IMR-90 (cell line): ENCODE data around the gene PLXNB1. TPM values are rescaled to one million over a fixed set of nuclear protein-coding genes. Genes with fewer than 3 reads are reported as not detected.

Experiments
- ATAC-seq: fragments of 200-7000 bp; cut with Tn5 transposase; 2 replicates; pipeline ENCODE4 v1.9.1; 2020; ENCODE audit warnings: low read depth, mild to moderate bottlenecking, moderate library complexity
- BruUV-seq: library from RNA; stranded (reverse); fragments of 400-500 nt; replicated peaks from 2 replicates; lab custom pipeline; 2021; lab: Mats Ljungman, UMichigan
- CTCF ChIA-PET: fragments of 300-600 bp; formaldehyde crosslinking; extraction: SDS; loops from one replicate; lab custom pipeline; 2021; ENCODE audit warnings: antibody characterized with exemption; lab: Yijun Ruan, JAX
- POLR2A ChIA-PET: fragments of 300-600 bp; sonication (Branson Sonifier 250); formaldehyde crosslinking; loops from one replicate; lab custom pipeline; 2022; ENCODE audit warnings: antibody characterized with exemption; ENCODE audit not compliant: unreplicated experiment; lab: Charles Lee
- DNase-seq: peaks from one replicate; pipeline ENCODE4 v3.0.0; 2013
- H2AFZ ChIP-seq: replicated peaks from 2 replicates; pipeline ENCODE3; 2013; ENCODE audit warnings: low read length, mild to moderate bottlenecking; ENCODE audit not compliant: poor library complexity
- H2AK5ac ChIP-seq: 2 replicates; pipeline ENCODE4 v1.6.1; 2013; ENCODE audit warnings: low read depth, low read length, inconsistent platforms
- H2AK9ac ChIP-seq: replicated peaks from 2 replicates; pipeline ENCODE3; 2013; ENCODE audit warnings: mild to moderate bottlenecking, low read depth, low read length, moderate library complexity; ENCODE audit not compliant: poor library complexity
- H2BK120ac ChIP-seq: 2 replicates; pipeline ENCODE4 v1.6.1; 2013; ENCODE audit warnings: low read depth, low read length, inconsistent platforms
- H2BK15ac ChIP-seq: 3 replicates; pipeline ENCODE4 v1.6.1; 2013; ENCODE audit warnings: low read depth, low read length, inconsistent platforms
- H2BK20ac ChIP-seq: 2 replicates; pipeline ENCODE4 v1.6.1; 2013; ENCODE audit warnings: low read depth, mild to moderate bottlenecking, inconsistent platforms, low read length, moderate library complexity
- H2BK5ac ChIP-seq: 2 replicates; pipeline ENCODE4 v1.6.1; 2013; ENCODE audit warnings: mild to moderate bottlenecking, low read depth, low read length, inconsistent platforms; ENCODE audit not compliant: poor library complexity, severe bottlenecking
- H3K14ac ChIP-seq: replicated peaks from 2 replicates; pipeline ENCODE4 v1.6.1; 2013; ENCODE audit warnings: low read depth, low read length, inconsistent platforms
- H3K18ac ChIP-seq: 2 replicates; pipeline ENCODE4 v1.6.1; 2013; ENCODE audit warnings: low read depth, low read length, control low read depth
- H3K23ac ChIP-seq: 2 replicates; pipeline ENCODE4 v1.6.1; 2013; ENCODE audit warnings: low read depth, low read length, inconsistent platforms
- H3K27ac ChIP-seq: 2 replicates; pipeline ENCODE4 v1.5.1; 2013; ENCODE audit warnings: mild to moderate bottlenecking, control low read depth, low read length; ENCODE audit not compliant: insufficient read depth
- H3K27me3 ChIP-seq: 2 replicates; pipeline ENCODE4 v1.6.1; 2013; ENCODE audit warnings: low read length; ENCODE audit not compliant: control insufficient read depth, insufficient read depth
- H3K36me3 ChIP-seq: 2 replicates; pipeline ENCODE4 v1.6.1; 2013; ENCODE audit warnings: low read length, mixed read lengths; ENCODE audit not compliant: control insufficient read depth, insufficient read depth
- H3K4ac ChIP-seq: 2 replicates; pipeline ENCODE4 v1.6.1; 2013; ENCODE audit warnings: low read depth, low read length, inconsistent platforms
- H3K4me1 ChIP-seq: 2 replicates; pipeline ENCODE4 v1.6.1; 2013; ENCODE audit warnings: low read length, mixed read lengths; ENCODE audit not compliant: control insufficient read depth, insufficient read depth
- H3K4me2 ChIP-seq: 2 replicates; pipeline ENCODE4 v1.6.1; 2013; ENCODE audit warnings: low read depth, mild to moderate bottlenecking, control low read depth, low read length, moderate library complexity
- H3K4me3 ChIP-seq: 2 replicates; pipeline ENCODE4 v1.5.1; 2013; ENCODE audit warnings: low read depth, mild to moderate bottlenecking, control low read depth, low read length, moderate library complexity; ENCODE audit not compliant: insufficient read depth
- H3K56ac ChIP-seq: 2 replicates; pipeline ENCODE4 v1.6.1; 2013; ENCODE audit warnings: low read length, inconsistent platforms; ENCODE audit not compliant: insufficient read depth; ENCODE audit errors: extremely low read depth
- H3K79me1 ChIP-seq, 2 experiments: 2 replicates each; pipeline ENCODE4 v1.6.1; 2013; ENCODE audit warnings: low read length in 2 of 2, inconsistent platforms in 1 of 2, low read depth in 1 of 2
- H3K9ac ChIP-seq: 2 replicates; pipeline ENCODE4 v1.6.1; 2013; ENCODE audit warnings: low read depth, low read length, control low read depth
- H3K9me1 ChIP-seq: 2 replicates; pipeline ENCODE4 v1.6.1; 2013; ENCODE audit warnings: low read length, inconsistent platforms; ENCODE audit not compliant: insufficient read depth
- H3K9me3 ChIP-seq: 2 replicates; pipeline ENCODE4 v1.6.1; 2013; ENCODE audit warnings: low read length; ENCODE audit not compliant: control insufficient read depth, insufficient read depth
- H4K20me1 ChIP-seq: 2 replicates; pipeline ENCODE4 v1.6.1; 2013; ENCODE audit warnings: low read length, inconsistent platforms; ENCODE audit not compliant: insufficient read depth
- H4K5ac ChIP-seq: 2 replicates; pipeline ENCODE4 v1.6.1; 2013; ENCODE audit warnings: mild to moderate bottlenecking, low read depth, low read length, control low read depth
- H4K8ac ChIP-seq, 2 experiments: 2 replicates each; pipeline ENCODE4 v1.6.1; 2013; ENCODE audit warnings: low read depth in 2 of 2, low read length in 2 of 2, control low read depth in 1 of 2, inconsistent platforms in 1 of 2
- H4K91ac ChIP-seq: 2 replicates; pipeline ENCODE4 v1.6.1; 2013; ENCODE audit warnings: low read depth, low read length, inconsistent platforms; ENCODE audit not compliant: insufficient read depth
- BHLHE40 ChIP-seq: fragments of 150-350 bp; IDR thresholded peaks from 2 replicates; pipeline ENCODE4 v1.6.1; 2016; ENCODE audit warnings: mild to moderate bottlenecking, low read depth, low read length
- CEBPB ChIP-seq: IDR thresholded peaks from 2 replicates; pipeline ENCODE4 v1.6.1; 2012; ENCODE audit warnings: low read depth, low read length, improper control_type of control experiment
- FOS ChIP-seq: fragments of 150-350 bp; IDR thresholded peaks from 2 replicates; pipeline ENCODE4 v1.6.1; 2016; ENCODE audit warnings: low read depth, low read length
- MAZ ChIP-seq: IDR thresholded peaks from 2 replicates; pipeline ENCODE4 v1.6.1; 2012; ENCODE audit warnings: low read depth, mild to moderate bottlenecking, low read length, improper control_type of control experiment, moderate library complexity, borderline replicate concordance
- MXI1 ChIP-seq: IDR thresholded peaks from 2 replicates; pipeline ENCODE4 v1.6.1; 2012; ENCODE audit warnings: low read depth, mild to moderate bottlenecking, low read length, moderate library complexity, borderline replicate concordance
- NFE2L2 ChIP-seq: fragments of 150-350 bp; IDR thresholded peaks from 2 replicates; pipeline ENCODE4 v1.6.1; 2016; ENCODE audit warnings: low read depth, mild to moderate bottlenecking, low read length
- RCOR1 ChIP-seq: IDR thresholded peaks from 2 replicates; pipeline ENCODE4 v1.6.1; 2012; ENCODE audit warnings: mild to moderate bottlenecking, low read length, improper control_type of control experiment; ENCODE audit not compliant: insufficient replicate concordance
- USF2 ChIP-seq: fragments of 150-350 bp; IDR thresholded peaks from 2 replicates; pipeline ENCODE4 v1.6.1; 2017; ENCODE audit warnings: mild to moderate bottlenecking, antibody characterized with exemption, low read length, low read depth
- WGBS, 2 experiments: methylation state at CpG; one replicate each; pipeline versions ENCODE4 v1.1.5 to v1.1.7; 2013; ENCODE audit warnings: missing lambda C conversion rate in 2 of 2; ENCODE audit not compliant: insufficient read length in 1 of 2; ENCODE audit errors: extremely low coverage in 2 of 2; 5-methylcytosine and 5-hydroxymethylcytosine counted together
- dilution Hi-C: fragments of 300-500 bp; cut with HindIII; formaldehyde crosslinking; loops from one replicate; pipeline ENCODE4 v1.14.3; 2018; ENCODE audit warnings: low sequenced_read_pairs; ENCODE audit not compliant: unreplicated experiment
- in situ Hi-C: fragments of 300-500 bp; cut with MboI; formaldehyde crosslinking; loops from 3 replicates; pipeline ENCODE4 v1.14.3; 2019; ENCODE audit warnings: low sequenced_read_pairs, inconsistent platforms, mixed read lengths
- intact Hi-C: fragments of 100-400 bp; cut with micrococcal nuclease; formaldehyde crosslinking; loops from 2 replicates; pipeline ENCODE4 v1.10.0; 2022
- polyA plus RNA-seq, 3 experiments: library from polyadenylated mRNA; depleted of rRNA; stranded (reverse); fragments of >200 nt; gene quantifications; 2 replicates each; pipeline ENCODE4 v1.2.3, GENCODE V29; 2012; ENCODE audit warnings: low replicate concordance in 1 of 3
- total RNA-seq: library from RNA; depleted of rRNA; stranded (reverse); fragments of >200 nt; gene quantifications from 2 replicates; pipeline ENCODE4 v1.2.3, GENCODE V29; 2012

The PLXNB1 gene
- total and polyA plus RNA-seq, 2 of the 4 experiments (the other 2 are of a cell fraction): 5.2 to 25.3 TPM

GRCh38 chr3:48402281-48402732 lies 27.6 kb downstream of the PLXNB1 start:
- Histone ChIP-seq H4K20me1 (no peaks in the 10 kb centered on the region), H3K27me3 (no peaks in the 10 kb centered on the region; the same call in 1 of the 2 replicates), H4K91ac (peak overlapping the region; percentile 79), H3K27ac (peak overlapping the region; percentile 75), H3K79me1 (no peaks in the 10 kb centered on the region), H3K9me1 (peaks cover 7% of the 10 kb centered on the region; the same call in 1 of the 2 replicates), H3K18ac (peak overlapping the region; percentile 84), H3K9ac (no peak overlapping the region), H2AK5ac (peak overlapping the region; percentile 93), H3K9me3 (no peaks in the 10 kb centered on the region), H2BK15ac (peak overlapping the region; percentile 73), H4K5ac (peak overlapping the region; percentile 65), H3K4me3 (no peak overlapping the region), H3K4me2 (no peak overlapping the region), H3K56ac (peak overlapping the region; percentile 45; the same call in 1 of the 2 replicates), H3K4me1 (peaks cover 7% of the 10 kb centered on the region), H2AK9ac (peak overlapping the region; percentile 81), H2BK5ac (peak overlapping the region; percentile 76), H3K14ac (peak overlapping the region; percentile 70), H3K23ac (0 out of 2 replicates have a peak overlapping the region, but pooled peaks have one; percentile 22), H2AFZ (peak overlapping the region; percentile 76), H3K36me3 (peaks cover 33% of the 10 kb centered on the region; the same call in 1 of the 2 replicates), H3K4ac (peak overlapping the region; percentile 91), H2BK20ac (peak overlapping the region; percentile 97), H4K8ac (peak overlapping the region; percentile 67 to 86), H2BK120ac (peak overlapping the region; percentile 96)
- WGBS, 2 experiments: 20% methylated on average over 5 of the region's 8 CpGs; no CpG with 5 or more reads in 1 of the 2 experiments
- DNase-seq (peak; percentile 92), ATAC-seq (peak; percentile 88)
- dilution Hi-C loops (no loop called here), intact Hi-C loops (loop anchor here (1.0 kb wide), 1 partner anchor 34 kb away; no protein-coding TSS in a partner anchor), in situ Hi-C loops (loop anchor here (5.0 kb wide), 1 partner anchor 35 kb away; no protein-coding TSS in a partner anchor)
- CTCF ChIA-PET: interaction anchor here (4.8 kb wide), 1 partner anchor 34 kb away, joined by 65 read pairs; no protein-coding TSS in a partner anchor
- POLR2A ChIA-PET: no interaction called here
- TF ChIP-seq MAZ (peak; percentile 94), RCOR1 (no peak), MXI1 (peak; percentile 88), USF2 (peak; percentile 95), BHLHE40 (peak; percentile 100), FOS (peak; percentile 93), CEBPB (0 out of 2 replicates have a peak, but pooled peaks have one; percentile 18), NFE2L2 (no peak)
- BruUV-seq: no TSS peak
